GM19395 (cell line): ENCODE results near the gene ARHGEF10L.
"Not testable (repeated sequence)": the region's sequence is repeated elsewhere in the genome, so short reads cannot be mapped to it uniquely, and the experiment has no call there.

Experiments
- ATAC-seq: cut with Tn5 transposase; IDR thresholded peaks from one replicate; pipeline ENCODE4 v1.9.1; 2021; ENCODE audit warnings: mild to moderate bottlenecking, moderate library complexity; ENCODE audit not compliant: unreplicated experiment

The ARHGEF10L gene

DNA sequence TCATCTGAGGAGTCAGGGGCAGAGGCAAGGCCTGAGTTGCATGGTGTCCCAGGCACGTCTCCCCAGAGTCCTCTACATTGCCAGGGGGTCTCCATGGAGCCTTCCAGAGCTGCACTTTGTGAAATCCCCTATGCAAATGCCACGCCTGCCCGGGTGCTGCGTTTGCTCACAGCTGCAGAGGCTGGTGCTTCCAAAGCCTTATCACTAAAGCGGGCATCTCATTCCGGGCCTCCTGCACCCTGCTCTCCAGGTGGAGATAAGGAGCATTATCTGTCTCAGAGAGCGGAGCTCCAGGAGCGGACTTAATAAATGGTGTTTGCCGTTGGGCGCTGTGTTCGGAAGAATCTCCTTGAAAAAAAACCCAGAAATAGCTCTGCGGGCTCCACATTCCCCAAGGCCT lies 189.8 kb downstream of the ARHGEF10L start:
- ATAC-seq: no peak

DNA sequence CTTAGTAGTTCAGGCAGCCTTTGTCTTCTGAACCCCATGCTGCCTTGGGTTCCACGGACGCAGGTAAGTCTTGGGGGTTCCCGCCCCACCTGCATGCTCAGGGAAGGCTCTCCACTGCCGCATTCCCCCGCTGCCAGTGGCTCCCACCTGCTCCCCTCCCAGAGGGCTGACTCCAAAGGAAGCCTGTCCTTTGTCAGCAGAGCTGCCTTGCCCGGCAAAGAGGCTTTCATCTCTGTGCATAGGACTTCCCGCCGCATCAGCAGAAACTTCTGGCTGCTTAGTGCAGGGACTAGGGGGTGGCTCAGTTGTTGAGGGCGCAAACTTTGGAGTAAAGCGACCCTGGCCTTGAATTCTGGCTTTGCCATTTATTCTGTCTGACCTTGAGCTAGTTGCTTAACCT lies 190.4 kb downstream of the ARHGEF10L start:
- ATAC-seq: no peak

DNA sequence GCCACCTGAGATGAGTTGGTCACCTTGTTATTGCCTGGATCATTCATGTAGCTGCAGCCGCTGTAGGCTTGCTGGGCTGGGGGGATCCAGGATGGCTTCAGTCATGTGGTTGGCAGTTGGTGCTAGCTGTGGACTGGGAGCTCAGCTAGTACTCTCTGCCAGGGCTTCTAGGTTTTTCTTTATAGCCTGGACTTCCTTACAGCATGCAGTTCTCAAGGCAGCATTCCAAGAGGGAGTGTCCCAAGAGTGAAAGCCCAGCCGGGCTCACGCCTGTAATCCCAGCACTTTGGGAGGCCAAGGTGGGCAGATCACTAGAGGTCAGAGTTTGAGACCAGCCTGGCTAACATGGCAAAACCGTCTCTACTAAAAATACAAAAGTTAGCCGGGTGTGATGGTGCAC lies 192.0 kb downstream of the ARHGEF10L start:
- no peak for ATAC-seq

DNA sequence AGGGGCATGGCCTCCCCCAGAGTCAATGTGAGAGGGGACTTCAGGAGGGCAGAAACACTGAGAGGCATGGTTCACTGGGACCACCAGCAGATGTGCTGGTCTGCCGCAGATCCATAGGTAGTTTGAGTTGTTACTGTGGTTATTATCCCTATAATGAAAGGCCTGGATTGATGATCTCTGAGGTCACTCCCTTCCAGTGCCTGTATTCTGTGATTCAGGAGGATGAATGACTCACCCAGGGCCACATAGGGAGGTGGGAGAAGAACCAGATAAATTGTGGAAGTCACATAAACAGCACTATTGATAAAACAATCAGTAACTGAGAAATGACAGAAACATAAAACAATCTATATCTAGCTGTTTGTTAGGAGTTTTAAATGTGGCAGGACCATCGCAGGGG lies 193.0 kb downstream of the ARHGEF10L start:
- no peak for ATAC-seq

DNA sequence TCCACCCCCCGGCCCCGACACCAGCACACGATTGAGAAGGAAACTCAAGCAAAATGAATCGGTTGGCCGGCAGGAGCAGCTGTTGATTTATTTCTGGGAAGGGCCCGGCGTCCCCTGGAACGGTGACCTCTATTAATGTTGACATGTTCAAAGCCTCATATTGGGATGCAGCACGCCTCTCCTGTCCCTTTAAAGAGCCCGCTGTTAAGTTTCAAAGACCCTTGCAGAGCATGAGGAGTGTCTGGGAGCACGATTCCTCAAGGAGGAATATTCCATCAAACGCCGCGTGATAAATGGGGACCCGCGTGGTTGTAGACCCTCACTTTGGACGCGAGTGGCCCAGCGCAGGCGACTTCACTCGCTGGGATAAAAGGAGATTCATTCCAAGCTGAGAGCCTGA lies 194.2 kb downstream of the ARHGEF10L start:
- ATAC-seq: no peak

DNA sequence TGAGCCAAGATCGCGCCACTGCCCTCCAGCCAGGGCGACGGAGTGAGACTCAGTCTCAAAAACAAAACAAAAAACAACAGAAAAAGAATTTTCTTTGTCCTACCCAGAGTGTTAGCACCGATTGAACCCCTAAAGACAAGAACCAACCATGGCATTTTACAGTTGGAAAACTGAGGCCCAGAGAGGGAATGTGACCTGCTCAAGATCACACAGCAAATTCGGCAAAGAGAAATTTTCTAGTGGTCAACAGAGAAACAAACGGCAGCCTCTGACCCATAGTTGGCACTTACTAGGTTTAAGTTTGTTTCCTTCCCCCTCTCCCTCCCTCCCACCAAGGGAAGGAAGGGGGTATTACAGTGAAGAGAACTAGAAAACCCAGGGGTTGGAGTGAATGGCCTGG lies 195.1 kb downstream of the ARHGEF10L start:
- ATAC-seq: no peak

DNA sequence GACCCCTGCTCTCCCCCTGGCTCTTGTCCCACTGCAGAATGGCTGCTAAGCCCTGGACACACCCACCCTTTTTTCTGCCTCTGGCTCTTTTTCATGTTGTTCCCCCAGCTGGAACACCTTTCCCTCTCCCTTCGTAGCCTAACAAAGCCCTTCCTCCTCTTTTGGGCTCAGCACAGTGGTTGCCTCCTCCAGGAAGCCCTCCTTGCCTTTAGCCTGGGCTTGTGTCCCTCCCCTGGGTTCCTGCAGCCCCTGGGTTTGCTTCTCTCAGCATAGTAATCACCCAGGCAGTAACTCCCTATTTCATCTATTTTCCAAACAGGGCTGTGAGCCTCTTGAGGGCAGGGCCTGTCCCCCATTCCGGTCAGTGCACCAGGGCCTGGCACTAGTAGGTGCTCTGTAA lies 195.8 kb downstream of the ARHGEF10L start:
- ATAC-seq: no peak

DNA sequence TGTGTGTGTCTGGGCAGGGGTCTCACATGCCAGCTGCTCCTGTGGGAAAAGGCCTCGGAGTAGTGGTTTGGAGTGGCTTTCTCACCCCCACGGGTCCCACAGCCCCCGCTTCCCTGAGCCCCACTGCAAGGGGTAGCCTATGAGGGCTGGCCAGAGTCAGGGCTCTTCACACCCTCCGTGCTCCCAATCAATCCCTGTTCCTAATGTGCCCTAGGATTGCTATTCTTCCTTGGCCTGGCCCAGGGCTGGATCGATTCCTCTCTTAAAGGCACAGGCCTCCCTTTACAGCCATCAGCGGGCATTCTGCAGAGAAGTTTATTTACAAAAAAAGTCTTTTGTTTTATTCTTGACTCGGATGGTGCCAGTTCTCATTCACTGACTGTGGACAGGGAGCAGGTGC lies 196.3 kb downstream of the ARHGEF10L start:
- no peak for ATAC-seq

DNA sequence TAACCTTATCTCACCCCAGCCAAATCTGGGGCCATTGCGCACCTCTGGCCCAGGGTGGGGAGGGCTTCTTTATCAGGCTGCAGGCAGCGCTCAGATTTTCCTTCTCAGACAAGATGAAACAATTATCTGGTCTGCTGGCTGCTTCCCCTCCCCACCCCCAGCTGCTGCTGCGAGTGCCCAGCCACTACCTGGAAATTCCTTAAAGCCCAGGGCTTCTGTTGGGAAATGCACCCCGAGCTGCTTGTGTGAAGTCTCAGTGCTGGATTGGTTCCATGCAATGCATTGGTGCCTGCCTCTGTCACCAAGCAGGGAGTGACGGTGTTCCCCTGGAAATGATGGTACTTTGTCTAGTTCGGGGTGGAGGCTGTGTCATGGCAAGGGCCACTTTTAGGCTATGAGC lies 197.1 kb downstream of the ARHGEF10L start:
- ATAC-seq: no peak

DNA sequence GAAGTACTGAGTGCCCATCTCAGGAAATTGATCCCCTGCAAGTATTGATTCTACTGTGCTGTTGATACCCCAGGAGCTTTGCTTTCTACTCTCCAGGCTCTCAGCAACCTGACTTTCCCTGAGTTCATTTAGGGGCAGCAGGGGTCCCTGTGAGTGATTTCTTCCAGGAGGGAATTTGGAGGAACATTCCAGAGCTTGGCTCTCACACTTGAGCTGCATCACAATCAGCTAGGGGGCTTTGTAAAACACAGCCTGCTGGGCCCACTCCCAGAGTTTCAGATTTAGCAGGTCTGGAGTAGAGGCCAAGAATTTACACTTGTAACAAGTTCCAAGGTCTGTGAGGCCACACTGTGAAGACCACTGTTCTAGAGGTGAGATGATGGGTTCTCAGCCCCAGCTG lies 199.6 kb downstream of the ARHGEF10L start:
- ATAC-seq: no peak

DNA sequence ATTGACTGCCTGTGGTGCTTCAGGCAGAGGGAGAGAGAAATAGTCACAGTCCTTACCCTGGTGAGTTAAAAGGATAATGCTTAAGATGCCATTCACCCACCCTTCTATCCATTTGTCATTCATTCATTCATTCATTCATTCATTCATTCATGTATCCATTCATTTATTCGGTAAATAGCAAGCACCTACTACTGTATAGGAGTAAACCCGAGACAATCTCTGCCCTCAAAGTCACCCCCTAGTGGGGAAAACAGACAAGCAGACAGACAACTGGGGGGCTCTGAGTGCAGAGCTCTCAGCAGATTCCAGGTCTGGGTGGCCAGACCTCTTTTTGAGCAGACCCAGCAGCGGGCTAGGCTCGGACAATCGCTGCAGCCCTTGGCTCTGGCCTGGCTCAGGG lies 201.6 kb downstream of the ARHGEF10L start:
- ATAC-seq: no peak

DNA sequence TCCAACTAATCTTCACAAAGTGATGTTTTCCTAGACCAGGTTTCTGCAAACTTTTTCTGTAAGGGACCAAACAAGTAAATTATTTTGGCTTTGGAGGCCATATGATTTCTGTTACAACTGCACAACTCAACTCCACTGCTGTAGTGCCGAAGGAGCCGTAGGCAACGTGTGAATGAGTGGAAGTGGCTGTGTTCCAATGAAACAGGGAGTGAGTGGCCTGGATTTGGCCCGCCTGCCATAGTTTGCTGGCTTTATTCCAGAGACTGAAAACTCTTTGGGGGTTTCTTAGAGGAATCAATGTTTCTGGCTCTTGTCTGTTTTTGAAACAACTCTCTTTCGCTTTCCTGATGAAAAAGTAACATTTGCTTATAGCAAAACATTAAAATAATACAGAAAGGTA lies 203.1 kb downstream of the ARHGEF10L start:
- no peak for ATAC-seq

DNA sequence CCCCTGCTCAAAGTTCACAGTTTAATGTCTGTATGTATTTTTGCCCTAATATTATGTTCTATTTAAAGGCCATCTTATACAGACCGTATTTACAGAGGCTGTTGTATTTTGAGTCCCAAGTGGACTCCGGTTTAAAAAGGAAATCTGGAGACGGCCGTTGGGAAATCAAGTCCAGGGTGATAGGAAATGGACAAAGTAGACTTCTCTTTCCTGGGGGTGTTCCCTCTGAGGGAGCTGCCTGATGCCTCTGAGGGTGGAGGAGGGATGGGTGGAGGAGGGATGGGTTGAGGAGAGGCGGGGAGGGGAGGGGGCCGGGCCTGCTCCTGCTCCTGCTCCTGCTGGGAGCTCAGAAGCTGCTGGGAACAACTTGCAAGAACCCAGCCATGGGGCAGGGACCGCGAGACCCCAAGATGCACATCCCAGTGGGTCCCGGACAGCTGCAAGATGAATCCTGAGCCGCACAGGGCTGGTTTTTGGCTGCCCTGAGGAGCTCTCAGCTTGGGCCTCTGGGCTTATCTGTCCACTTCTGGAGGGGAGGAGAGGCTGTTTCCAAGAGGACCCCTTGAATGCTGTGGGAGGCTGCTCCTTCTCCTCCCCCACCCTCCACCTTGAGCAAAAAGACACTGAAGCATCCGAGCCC lies 203.6 kb downstream of the ARHGEF10L start:
- ATAC-seq: no peak

DNA sequence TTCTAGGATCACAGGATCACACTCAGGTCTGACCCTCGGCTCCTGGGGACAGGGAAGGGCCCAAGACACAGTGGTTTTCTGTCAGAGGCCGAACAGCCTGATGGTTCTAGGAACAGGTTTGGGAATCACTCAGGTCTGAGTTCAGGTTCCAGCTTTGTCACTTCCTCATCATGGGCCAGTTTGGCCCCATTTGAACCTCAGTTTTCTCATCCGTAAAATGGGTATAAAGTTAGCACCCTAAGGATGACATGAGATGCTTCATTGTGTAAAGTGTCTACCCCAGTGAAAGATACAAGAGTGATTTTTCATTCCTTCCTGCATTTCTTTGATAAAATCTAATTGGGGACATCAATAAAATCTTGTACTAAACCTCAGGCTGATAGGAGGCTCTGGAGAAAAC lies 204.4 kb downstream of the ARHGEF10L start:
- ATAC-seq: no peak

DNA sequence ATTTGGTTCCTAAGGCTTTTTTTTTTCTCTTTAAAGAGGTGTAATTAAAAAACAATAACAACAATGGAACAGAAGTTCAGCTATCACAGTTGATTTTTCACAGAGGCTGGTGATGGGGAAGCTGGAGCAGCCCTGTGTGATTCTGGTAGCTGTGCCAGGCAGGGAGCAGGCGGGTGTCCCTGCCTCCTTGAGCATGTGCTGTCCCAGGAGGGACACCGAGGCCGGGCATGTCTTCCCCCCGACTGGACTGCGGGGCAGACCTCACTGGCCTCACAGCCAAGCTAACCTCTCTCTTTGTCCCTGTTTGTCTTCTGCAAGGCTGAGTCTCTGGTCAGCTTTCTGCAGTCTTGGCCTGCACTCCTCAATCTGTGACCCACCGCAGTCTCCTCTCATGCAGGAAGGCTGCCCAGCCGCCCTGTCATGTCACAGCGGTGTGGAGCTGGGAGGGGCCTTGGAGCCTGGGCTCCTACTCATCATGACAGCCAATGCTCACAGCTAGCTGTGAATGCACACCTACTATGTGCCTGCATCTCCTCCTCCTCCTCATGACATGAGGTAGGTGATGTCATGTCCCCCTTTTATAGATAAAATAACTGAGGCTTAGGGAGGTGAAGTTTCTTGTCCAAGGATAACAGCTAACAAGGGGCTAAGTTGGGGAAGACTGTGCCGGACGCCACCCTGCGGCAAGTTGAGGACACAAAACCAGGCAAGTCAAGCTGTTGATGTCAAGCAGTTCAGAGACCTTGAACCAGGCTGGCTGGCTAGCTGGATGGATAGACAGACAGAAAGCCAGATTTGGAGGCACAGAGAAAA lies 205.4 kb downstream of the ARHGEF10L start:
- ATAC-seq: no peak

DNA sequence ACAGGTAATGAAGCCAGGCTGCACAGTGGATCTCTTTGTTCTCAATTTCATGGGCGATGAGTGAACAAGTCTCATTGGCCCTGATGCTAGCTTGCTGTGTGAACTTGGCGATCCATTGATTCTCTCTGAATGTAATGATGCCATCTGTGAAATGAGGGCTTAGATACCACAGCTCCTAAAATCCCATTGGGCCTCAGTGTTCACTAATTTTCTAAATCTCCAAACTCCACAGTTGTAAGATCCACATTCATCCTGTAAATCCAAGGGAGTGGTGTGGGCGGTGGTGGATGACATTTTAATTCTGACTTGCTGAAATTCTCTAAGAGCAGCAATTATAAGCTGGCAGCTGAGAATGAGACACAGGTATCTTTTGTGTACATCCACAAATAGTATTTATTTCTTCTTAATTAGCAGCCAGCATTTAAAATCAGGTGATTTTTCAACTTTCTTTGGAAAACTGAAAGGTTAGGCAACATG lies 206.0 kb downstream of the ARHGEF10L start:
- ATAC-seq: no peak

DNA sequence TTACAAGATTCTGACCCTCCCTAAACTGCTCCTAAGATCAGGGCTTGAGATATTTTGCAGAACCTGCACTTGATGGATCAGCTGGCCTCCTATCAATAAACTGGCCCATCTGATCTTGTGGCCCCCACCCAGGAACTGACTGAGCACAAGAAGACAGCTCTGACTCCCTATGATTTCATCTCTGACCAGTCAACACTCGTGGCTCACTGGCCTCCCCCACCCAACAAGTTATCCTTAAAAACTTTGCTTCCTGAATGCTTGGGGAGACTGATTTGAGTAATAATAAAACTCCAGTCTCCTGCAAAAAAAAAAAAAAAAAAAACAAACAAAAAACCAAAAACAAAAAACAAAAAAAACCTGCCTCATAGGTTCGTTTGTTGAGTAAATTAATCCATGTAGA lies 206.8 kb downstream of the ARHGEF10L start:
- not testable (repeated sequence) for ATAC-seq

DNA sequence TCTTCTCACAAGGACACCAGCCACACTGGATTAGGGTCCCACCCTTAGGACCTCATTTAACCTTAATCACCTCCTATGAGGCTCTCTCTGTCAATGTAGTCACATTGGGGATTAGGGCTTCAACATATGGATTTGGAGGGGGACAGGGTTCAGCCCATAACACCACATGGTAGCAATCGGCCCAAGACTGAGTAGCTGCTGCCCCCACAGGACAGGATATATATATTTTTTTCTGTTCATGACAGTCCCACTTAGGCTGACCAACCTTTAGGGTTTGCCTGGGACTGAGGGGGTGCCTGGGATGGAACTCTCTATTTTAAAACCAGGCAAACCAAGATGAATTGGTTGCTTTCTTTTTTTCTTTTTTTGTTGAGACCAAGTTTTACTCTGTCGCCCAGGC lies 207.4 kb downstream of the ARHGEF10L start:
- ATAC-seq: no peak
